Panc1 (cell line): ENCODE measurements around the gene MAGEA8. TPM values are rescaled to one million over a fixed set of nuclear protein-coding genes. Genes with fewer than 3 reads are reported as not detected.
A peak's percentile ranks its signal among the peaks of the same experiment; 100 is the strongest.

Experiments
- ATAC-seq: fragments of 200-7000 bp; cut with Tn5 transposase; 2 replicates; pipeline ENCODE4 v1.9.1; 2020; ENCODE audit warnings: mild to moderate bottlenecking, moderate library complexity
- BruUV-seq: library from RNA; stranded (reverse); fragments of 400-500 nt; replicated peaks from 2 replicates; lab custom pipeline; 2021; lab: Mats Ljungman, UMichigan
- CTCF ChIA-PET: fragments of 300-600 bp; sonication (Branson Sonifier 250); formaldehyde crosslinking; loops from one replicate; lab custom pipeline; 2022; ENCODE audit warnings: antibody characterized with exemption; lab: Charles Lee
- POLR2A ChIA-PET: fragments of 300-600 bp; sonication (Branson Sonifier 250); formaldehyde crosslinking; loops from one replicate; lab custom pipeline; 2022; ENCODE audit warnings: antibody characterized with exemption; lab: Charles Lee
- DNase-seq: peaks from one replicate; pipeline ENCODE4 v3.0.0-alpha.2; 2010; ENCODE audit warnings: low read depth, low spot score
- H3K27ac ChIP-seq: 2 replicates; pipeline ENCODE4 v1.5.1; 2011; ENCODE audit warnings: mild to moderate bottlenecking, low read length, inconsistent platforms
- H3K27me3 ChIP-seq: fragments of 200-500 bp; sonication (Bioruptor generic); 2 replicates; pipeline ENCODE4 v1.6.0; 2014; ENCODE audit warnings: low read length, inconsistent platforms; ENCODE audit not compliant: control insufficient read depth, insufficient read depth
- H3K36me3 ChIP-seq: fragments of 200-500 bp; sonication (Bioruptor generic); 2 replicates; pipeline ENCODE4 v1.5.1; 2014; ENCODE audit warnings: inconsistent platforms, mild to moderate bottlenecking, low read length, moderate library complexity; ENCODE audit not compliant: control insufficient read depth, insufficient read depth
- H3K4me1 ChIP-seq: 2 replicates; pipeline ENCODE4 v1.5.1; 2011; ENCODE audit warnings: inconsistent platforms, mild to moderate bottlenecking, low read length, moderate library complexity; ENCODE audit not compliant: control insufficient read depth, insufficient read depth
- H3K4me3 ChIP-seq, 2 experiments: 2 replicates each; pipeline ENCODE4 v1.5.1; 2011 to 2012; ENCODE audit warnings: low read depth in 2 of 2, low read length in 2 of 2, mild to moderate bottlenecking in 2 of 2, inconsistent platforms in 1 of 2, moderate library complexity in 1 of 2
- H3K9me3 ChIP-seq: fragments of 200-500 bp; sonication (Bioruptor generic); 2 replicates; pipeline ENCODE4 v1.5.1; 2014; ENCODE audit warnings: low read depth, mild to moderate bottlenecking, inconsistent platforms, low read length, moderate library complexity; ENCODE audit not compliant: control insufficient read depth, insufficient read depth
- POLR2AphosphoS5 ChIP-seq: IDR thresholded peaks from 2 replicates; pipeline ENCODE4 v1.6.1; 2012; ENCODE audit warnings: mild to moderate bottlenecking, low read depth, low read length, moderate library complexity
- SIN3A ChIP-seq: IDR thresholded peaks from 2 replicates; pipeline ENCODE4 v1.6.1; 2012; ENCODE audit warnings: low read depth, mild to moderate bottlenecking, low read length, moderate library complexity, borderline replicate concordance; ENCODE audit not compliant: insufficient read depth
- TCF7L2 ChIP-seq: IDR thresholded peaks from 2 replicates; pipeline ENCODE4 v1.6.1; 2011; ENCODE audit warnings: mild to moderate bottlenecking, low read depth, low read length, inconsistent platforms
- in situ Hi-C: cut with HindIII; loops from 2 replicates; pipeline ENCODE4 v1.10.0; 2016; ENCODE audit warnings: low sequenced_read_pairs, low pct_unique_long_range_greater_than_20kb
- intact Hi-C: fragments of 100-400 bp; cut with micrococcal nuclease; formaldehyde crosslinking; loops from one replicate; pipeline ENCODE4 v1.10.0; 2022; ENCODE audit not compliant: unreplicated experiment
- total RNA-seq: library from RNA; stranded (reverse); gene quantifications from one replicate; pipeline ENCODE4 v1.2.1, GENCODE V29; 2021; ENCODE audit not compliant: unreplicated experiment
- TF ChIP-seq, protein P1 (sequence below): fragments of 450-650 bp; IDR thresholded peaks from 2 replicates; pipeline ENCODE4 v1.5.1; 2017; ENCODE audit warnings: mild to moderate bottlenecking
- TF ChIP-seq, protein P2 (sequence below), 2 experiments: IDR thresholded peaks; 2 replicates each; pipeline ENCODE4 v1.6.1; 2011 to 2012; ENCODE audit warnings: low read depth in 2 of 2, control low read depth in 1 of 2, low read length in 1 of 2, mild to moderate bottlenecking in 1 of 2, moderate library complexity in 1 of 2; ENCODE audit not compliant: insufficient read depth in 1 of 2

The MAGEA8 gene
- total RNA-seq, 1 experiment from 2014 or later: not detected

DNA sequence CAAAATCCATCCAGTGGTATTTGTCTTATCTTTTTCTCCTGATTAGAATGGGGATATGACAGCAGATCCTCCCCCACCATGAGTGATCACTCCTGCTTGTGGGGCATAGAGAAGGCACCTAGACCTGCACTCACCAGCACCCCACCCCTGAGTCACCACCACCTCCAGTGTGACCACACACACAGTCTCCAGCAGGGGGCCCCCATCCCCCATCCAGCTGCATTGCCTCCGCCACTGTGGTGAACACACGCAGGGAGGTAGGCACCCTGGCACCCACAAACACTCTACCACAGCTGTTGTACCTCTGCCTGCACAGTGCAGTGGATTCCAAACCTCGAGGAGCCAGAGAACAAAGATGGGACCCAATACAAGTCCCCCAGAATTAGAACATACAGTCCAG, 9.0 kb upstream of the MAGEA8 start:
- TF ChIP-seq, protein P1, sequence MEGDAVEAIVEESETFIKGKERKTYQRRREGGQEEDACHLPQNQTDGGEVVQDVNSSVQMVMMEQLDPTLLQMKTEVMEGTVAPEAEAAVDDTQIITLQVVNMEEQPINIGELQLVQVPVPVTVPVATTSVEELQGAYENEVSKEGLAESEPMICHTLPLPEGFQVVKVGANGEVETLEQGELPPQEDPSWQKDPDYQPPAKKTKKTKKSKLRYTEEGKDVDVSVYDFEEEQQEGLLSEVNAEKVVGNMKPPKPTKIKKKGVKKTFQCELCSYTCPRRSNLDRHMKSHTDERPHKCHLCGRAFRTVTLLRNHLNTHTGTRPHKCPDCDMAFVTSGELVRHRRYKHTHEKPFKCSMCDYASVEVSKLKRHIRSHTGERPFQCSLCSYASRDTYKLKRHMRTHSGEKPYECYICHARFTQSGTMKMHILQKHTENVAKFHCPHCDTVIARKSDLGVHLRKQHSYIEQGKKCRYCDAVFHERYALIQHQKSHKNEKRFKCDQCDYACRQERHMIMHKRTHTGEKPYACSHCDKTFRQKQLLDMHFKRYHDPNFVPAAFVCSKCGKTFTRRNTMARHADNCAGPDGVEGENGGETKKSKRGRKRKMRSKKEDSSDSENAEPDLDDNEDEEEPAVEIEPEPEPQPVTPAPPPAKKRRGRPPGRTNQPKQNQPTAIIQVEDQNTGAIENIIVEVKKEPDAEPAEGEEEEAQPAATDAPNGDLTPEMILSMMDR: peak; percentile 69
- TF ChIP-seq SIN3A: no peak
- DNase-seq (peak; percentile 13), ATAC-seq (peak; percentile 82)
- no TSS peak for BruUV-seq
- in situ Hi-C loops (no loop called here), intact Hi-C loops (no loop called here)
- Histone ChIP-seq H3K36me3 (no peaks in the 10 kb centered on the region), H3K27me3 (no peaks in the 10 kb centered on the region), H3K27ac (no peak overlapping the region), H3K9me3 (no peaks in the 10 kb centered on the region), H3K4me1 (no peaks in the 10 kb centered on the region), H3K4me3 (no peak overlapping the region)
- ChIA-PET POLR2A (no interaction called here), CTCF (no interaction called here)

DNA sequence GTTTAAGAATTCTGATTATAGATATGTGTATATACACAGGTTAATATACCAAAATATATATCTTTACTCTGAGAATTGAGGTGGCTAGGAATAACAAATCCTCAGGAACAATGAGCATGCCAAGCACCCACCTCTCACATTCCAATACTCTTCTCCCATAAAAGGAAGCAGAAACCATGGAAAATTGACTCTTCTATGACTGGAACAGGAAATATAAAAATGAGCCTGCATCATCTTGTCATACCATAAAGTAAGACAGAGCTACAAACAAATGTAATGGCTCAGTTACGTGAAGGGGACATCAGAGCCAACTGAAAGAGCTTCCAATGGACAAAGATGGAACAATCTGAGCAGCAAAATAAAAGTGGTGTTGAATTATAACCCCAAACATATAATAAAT, 3.8 kb upstream of the MAGEA8 start:
- CTCF ChIA-PET: no interaction called here
- Histone ChIP-seq H3K27me3 (peaks cover 5% of the 10 kb centered on the region; the same call in 1 of the 2 replicates), H3K27ac (no peak overlapping the region), H3K36me3 (no peaks in the 10 kb centered on the region), H3K4me3 (no peak overlapping the region), H3K4me1 (no peaks in the 10 kb centered on the region), H3K9me3 (no peaks in the 10 kb centered on the region)
- no TSS peak for BruUV-seq
- POLR2A ChIA-PET: no interaction called here
- in situ Hi-C loops: no loop called here
- intact Hi-C loops: no loop called here
- TF ChIP-seq, protein P1: no peak
- TF ChIP-seq TCF7L2 (no peak), SIN3A (no peak), POLR2AphosphoS5 (no peak)
- TF ChIP-seq, protein P2, sequence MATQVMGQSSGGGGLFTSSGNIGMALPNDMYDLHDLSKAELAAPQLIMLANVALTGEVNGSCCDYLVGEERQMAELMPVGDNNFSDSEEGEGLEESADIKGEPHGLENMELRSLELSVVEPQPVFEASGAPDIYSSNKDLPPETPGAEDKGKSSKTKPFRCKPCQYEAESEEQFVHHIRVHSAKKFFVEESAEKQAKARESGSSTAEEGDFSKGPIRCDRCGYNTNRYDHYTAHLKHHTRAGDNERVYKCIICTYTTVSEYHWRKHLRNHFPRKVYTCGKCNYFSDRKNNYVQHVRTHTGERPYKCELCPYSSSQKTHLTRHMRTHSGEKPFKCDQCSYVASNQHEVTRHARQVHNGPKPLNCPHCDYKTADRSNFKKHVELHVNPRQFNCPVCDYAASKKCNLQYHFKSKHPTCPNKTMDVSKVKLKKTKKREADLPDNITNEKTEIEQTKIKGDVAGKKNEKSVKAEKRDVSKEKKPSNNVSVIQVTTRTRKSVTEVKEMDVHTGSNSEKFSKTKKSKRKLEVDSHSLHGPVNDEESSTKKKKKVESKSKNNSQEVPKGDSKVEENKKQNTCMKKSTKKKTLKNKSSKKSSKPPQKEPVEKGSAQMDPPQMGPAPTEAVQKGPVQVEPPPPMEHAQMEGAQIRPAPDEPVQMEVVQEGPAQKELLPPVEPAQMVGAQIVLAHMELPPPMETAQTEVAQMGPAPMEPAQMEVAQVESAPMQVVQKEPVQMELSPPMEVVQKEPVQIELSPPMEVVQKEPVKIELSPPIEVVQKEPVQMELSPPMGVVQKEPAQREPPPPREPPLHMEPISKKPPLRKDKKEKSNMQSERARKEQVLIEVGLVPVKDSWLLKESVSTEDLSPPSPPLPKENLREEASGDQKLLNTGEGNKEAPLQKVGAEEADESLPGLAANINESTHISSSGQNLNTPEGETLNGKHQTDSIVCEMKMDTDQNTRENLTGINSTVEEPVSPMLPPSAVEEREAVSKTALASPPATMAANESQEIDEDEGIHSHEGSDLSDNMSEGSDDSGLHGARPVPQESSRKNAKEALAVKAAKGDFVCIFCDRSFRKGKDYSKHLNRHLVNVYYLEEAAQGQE (IDR thresholded peaks at IDR 0.05; ENCODE audit: insufficient read depth in 1 of 2, low read depth in 2 of 2, low read length in 1 of 2): no peak
- no peak for ATAC-seq
- DNase-seq: no peak
